Upper lobe of left lung (tissue), 6 donors: ENCODE data around the gene CALML5. TPM values are rescaled to one million over a fixed set of nuclear protein-coding genes. Genes with fewer than 3 reads are reported as not detected.

Source experiments
- ATAC-seq, 2 donors: fragments of 200-7000 bp; cut with Tn5 transposase; one replicate each; pipeline ENCODE4 v1.9.1; 2022; ENCODE audit warnings: mild to moderate bottlenecking in 2 of 2, moderate library complexity in 2 of 2; ENCODE audit not compliant: low FRiP score in 2 of 2
- DNase-seq, 2 donors: peaks; one replicate each; pipeline ENCODE4 v3.0.0-alpha.2; 2019 to 2020
- H3K27ac ChIP-seq, 4 donors: fragments of 200-600 bp; sonication (generic); one replicate each; pipeline ENCODE4 v1.5.1; 2016 to 2019
- H3K27me3 ChIP-seq, 4 donors: fragments of 200-600 bp; sonication (generic); one replicate each; pipeline ENCODE4 v1.5.1; 2017 to 2019
- H3K36me3 ChIP-seq, 4 donors: fragments of 200-600 bp; sonication (generic); one replicate each; pipeline ENCODE4 v1.5.1; 2016 to 2019
- H3K4me1 ChIP-seq, 4 donors: fragments of 200-600 bp; sonication (generic); one replicate each; pipeline ENCODE4 v1.5.1; 2018 to 2019
- H3K4me3 ChIP-seq, 4 donors: fragments of 200-600 bp; sonication (generic); one replicate each; pipeline ENCODE4 v1.5.1; 2017 to 2019; ENCODE audit warnings: mild to moderate bottlenecking in 2 of 4, moderate library complexity in 1 of 4
- H3K9me3 ChIP-seq, 4 donors: fragments of 200-600 bp; sonication (generic); one replicate each; pipeline ENCODE4 v1.5.1; 2018 to 2019
- EP300 ChIP-seq, 4 donors: sonication (generic); formaldehyde crosslinking; IDR thresholded peaks; one replicate each; pipeline ENCODE4 v1.5.1; 2017; ENCODE audit warnings: antibody characterized with exemption in 4 of 4, control low read depth in 2 of 4
- POLR2A ChIP-seq, 4 donors: fragments of 450-650 bp; IDR thresholded peaks; one replicate each; pipeline ENCODE4 v1.5.1; 2016 to 2017; ENCODE audit warnings: antibody characterized with exemption in 4 of 4, mild to moderate bottlenecking in 2 of 4
- POLR2AphosphoS5 ChIP-seq, 2 donors: sonication (generic); formaldehyde crosslinking; IDR thresholded peaks; one replicate each; pipeline ENCODE4 v1.5.1; 2017; ENCODE audit warnings: antibody characterized with exemption in 2 of 2
- WGBS, 2 donors: methylation state at CpG; one replicate each; pipeline ENCODE4 v1.1.5; 2017 to 2018; 5-methylcytosine and 5-hydroxymethylcytosine counted together
- total RNA-seq, 6 donors: library from RNA; depleted of rRNA in 4 of 6; stranded (reverse); fragments of >200 nt in 4 of 6; gene quantifications; one replicate each; pipeline versions ENCODE4 v1.1.0 to v1.2.1, GENCODE V29; 2016 to 2021
- TF ChIP-seq, protein P1 (sequence below), 6 experiments: fragments of 450-650 bp in 4 of 6; fragments of 200-600 bp in 2 of 6; sonication (generic) in 2 of 6; IDR thresholded peaks; one replicate each; pipeline ENCODE4 v1.5.1; 2016 to 2019; ENCODE audit warnings: antibody characterized with exemption in 6 of 6
- donor health status: DM: no; HTN: no; CAD: no; lungs with moderate emphysema.
- donor health status: DM: no; HTN: yes; CAD: no; lungs with severe emphysema.

CALML5 gene
- total RNA-seq, 6 donors from 2014 or later, result not detected

GRCh38 chr10:5481121-5481520, 18.2 kb downstream of the CALML5 start:
- no peak for ATAC-seq
- no peaks in the 10 kb centered on the region for H3K9me3 ChIP-seq
- no peak overlapping the region for H3K4me3 ChIP-seq
- DNase-seq, result no peak
- H3K27ac ChIP-seq, result no peak overlapping the region
- 97 to 98% methylated on average over 12 of the region's 12 CpGs for WGBS, 2 donors
- no peaks in the 10 kb centered on the region for H3K4me1 ChIP-seq
- TF ChIP-seq POLR2AphosphoS5 (IDR thresholded peaks at IDR 0.05), result no peak
- TF ChIP-seq, protein P1, sequence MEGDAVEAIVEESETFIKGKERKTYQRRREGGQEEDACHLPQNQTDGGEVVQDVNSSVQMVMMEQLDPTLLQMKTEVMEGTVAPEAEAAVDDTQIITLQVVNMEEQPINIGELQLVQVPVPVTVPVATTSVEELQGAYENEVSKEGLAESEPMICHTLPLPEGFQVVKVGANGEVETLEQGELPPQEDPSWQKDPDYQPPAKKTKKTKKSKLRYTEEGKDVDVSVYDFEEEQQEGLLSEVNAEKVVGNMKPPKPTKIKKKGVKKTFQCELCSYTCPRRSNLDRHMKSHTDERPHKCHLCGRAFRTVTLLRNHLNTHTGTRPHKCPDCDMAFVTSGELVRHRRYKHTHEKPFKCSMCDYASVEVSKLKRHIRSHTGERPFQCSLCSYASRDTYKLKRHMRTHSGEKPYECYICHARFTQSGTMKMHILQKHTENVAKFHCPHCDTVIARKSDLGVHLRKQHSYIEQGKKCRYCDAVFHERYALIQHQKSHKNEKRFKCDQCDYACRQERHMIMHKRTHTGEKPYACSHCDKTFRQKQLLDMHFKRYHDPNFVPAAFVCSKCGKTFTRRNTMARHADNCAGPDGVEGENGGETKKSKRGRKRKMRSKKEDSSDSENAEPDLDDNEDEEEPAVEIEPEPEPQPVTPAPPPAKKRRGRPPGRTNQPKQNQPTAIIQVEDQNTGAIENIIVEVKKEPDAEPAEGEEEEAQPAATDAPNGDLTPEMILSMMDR (IDR thresholded peaks at IDR 0.05), result no peak
- no peak for TF ChIP-seq EP300 (IDR thresholded peaks at IDR 0.05)
- TF ChIP-seq POLR2A (IDR thresholded peaks at IDR 0.05), result no peak
- H3K27me3 ChIP-seq, result no peaks in the 10 kb centered on the region
- no peaks in the 10 kb centered on the region for H3K36me3 ChIP-seq

- Histone ChIP-seq H3K27me3 (no peaks in the 10 kb centered on the region), H3K4me1 (no peaks in the 10 kb centered on the region), H3K4me3 (no peak overlapping the region), H3K9me3 (no peaks in the 10 kb centered on the region), H3K27ac (no peak overlapping the region), H3K36me3 (no peaks in the 10 kb centered on the region)
- 88 to 93% methylated on average over 13 to 21 of the region's 21 CpGs for WGBS, 2 donors
- ATAC-seq, result peak; percentile 17 to 51
- TF ChIP-seq POLR2AphosphoS5 (IDR thresholded peaks at IDR 0.05) (no peak), POLR2A (IDR thresholded peaks at IDR 0.05) (no peak), EP300 (IDR thresholded peaks at IDR 0.05) (no peak)
- TF ChIP-seq, protein P1 (IDR thresholded peaks at IDR 0.05), result no peak
- no peak for DNase-seq
Measured at GRCh38 chr10:5480162-5480941, 19.0 kb downstream of the CALML5 start.

- no peaks in the 10 kb centered on the region for H3K27me3 ChIP-seq
- peak in 1 of 2 donors; percentile 63 for DNase-seq
- no peaks in the 10 kb centered on the region for H3K4me1 ChIP-seq
- H3K36me3 ChIP-seq, result no peaks in the 10 kb centered on the region
- ATAC-seq, result peak in 1 of 2 donors; percentile 64
- TF ChIP-seq EP300 (IDR thresholded peaks at IDR 0.05), result no peak
- TF ChIP-seq POLR2AphosphoS5 (IDR thresholded peaks at IDR 0.05), result no peak
- TF ChIP-seq POLR2A (IDR thresholded peaks at IDR 0.05), result no peak
- TF ChIP-seq, protein P1 (IDR thresholded peaks at IDR 0.05), result no peak
- no peak overlapping the region for H3K4me3 ChIP-seq
- 60 to 75% methylated on average over 14 of the region's 14 CpGs for WGBS, 2 donors
- H3K27ac ChIP-seq, result no peak overlapping the region
- H3K9me3 ChIP-seq, result no peaks in the 10 kb centered on the region
Measured at GRCh38 chr10:5479481-5480161, 19.7 kb downstream of the CALML5 start.

DNA sequence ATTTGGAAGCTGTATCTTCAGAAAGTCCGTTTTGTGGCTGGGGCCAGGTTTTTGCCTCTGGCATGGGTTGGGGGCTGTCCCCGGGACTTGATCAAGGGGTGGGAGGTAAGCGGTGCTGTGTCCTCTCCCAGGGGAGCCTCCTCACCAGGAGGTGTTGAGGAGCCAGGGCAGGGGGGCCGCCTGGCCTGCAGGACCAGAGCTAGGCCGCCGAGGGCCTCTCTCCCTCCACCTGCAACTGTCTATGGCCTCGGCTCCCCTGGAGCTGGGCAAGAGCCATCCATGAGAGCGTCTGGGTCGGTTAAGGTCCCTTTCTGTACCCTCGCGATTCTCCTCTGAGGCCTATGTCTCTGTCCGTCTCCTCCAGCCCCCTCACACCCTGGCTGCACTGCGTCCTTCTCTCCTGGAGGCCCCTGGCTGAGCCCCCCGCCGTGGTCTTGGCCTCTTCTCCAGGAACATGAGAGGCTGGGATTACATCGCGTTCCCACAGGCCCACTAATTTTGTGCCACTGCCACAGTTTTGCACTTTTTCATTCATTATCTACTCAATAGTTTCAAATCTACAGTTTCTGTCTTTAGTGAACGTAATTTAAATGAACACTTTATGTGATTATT, 20.6 kb downstream of the CALML5 start:
- ATAC-seq (peak in 1 of 2 donors; percentile 16), DNase-seq (peak in 1 of 2 donors; percentile 57)

More for the DNA sequence above, 20.6 kb downstream of the CALML5 start:
- TF ChIP-seq EP300 (IDR thresholded peaks at IDR 0.05) (no peak), POLR2AphosphoS5 (IDR thresholded peaks at IDR 0.05) (no peak), POLR2A (IDR thresholded peaks at IDR 0.05) (no peak)
- TF ChIP-seq, protein P1 (IDR thresholded peaks at IDR 0.05), result no peak
- H3K9me3 ChIP-seq, result no peaks in the 10 kb centered on the region
- H3K4me3 ChIP-seq, result no peak overlapping the region
- H3K36me3 ChIP-seq, result no peaks in the 10 kb centered on the region
- no peaks in the 10 kb centered on the region for H3K27me3 ChIP-seq
- WGBS, 2 donors, result 95 to 96% methylated on average over 18 of the region's 18 CpGs
- no peak overlapping the region for H3K27ac ChIP-seq
- no peaks in the 10 kb centered on the region for H3K4me1 ChIP-seq
